CD4-positive, alpha-beta T cell (primary cell): ENCODE data around the gene DGLUCY. TPM values are rescaled to one million over a fixed set of nuclear protein-coding genes. Genes with fewer than 3 reads are reported as not detected.

Experiments
- ATAC-seq: fragments of 200-7000 bp; cut with Tn5 transposase; one replicate; pipeline ENCODE4 v1.10.0; 2022; ENCODE audit warnings: mild to moderate bottlenecking; ENCODE audit not compliant: poor library complexity
- CTCF ChIA-PET: fragments of 350-600 bp; sonication (Branson Sonifier 250); formaldehyde crosslinking; loops from one replicate; lab custom pipeline; 2021; ENCODE audit warnings: antibody characterized with exemption, inconsistent platforms; lab: Charles Lee
- POLR2A ChIA-PET: fragments of 350-600 bp; sonication (Branson Sonifier 250); formaldehyde crosslinking; loops from one replicate; lab custom pipeline; 2021; ENCODE audit warnings: antibody characterized with exemption, inconsistent platforms; lab: Charles Lee
- DNase-seq, 14 experiments: peaks; one replicate each; pipeline ENCODE4 v3.0.0-alpha.2; 2013 to 2020; ENCODE audit warnings: mixed read lengths in 2 of 14
- H3K27ac ChIP-seq, 2 donors: one replicate each; pipeline versions ENCODE4 v1.5.1 to v1.7.0; 2013; ENCODE audit warnings: low read length in 2 of 2, low read depth in 1 of 2, mild to moderate bottlenecking in 1 of 2
- H3K27me3 ChIP-seq, 2 experiments: 1 replicate in 1 of 2; 2 replicates in 1 of 2; pipeline versions ENCODE4 v1.6.1 to v1.7.0; 2013; ENCODE audit warnings: low read length in 2 of 2, control low read depth in 1 of 2, mild to moderate bottlenecking in 1 of 2, moderate library complexity in 1 of 2; ENCODE audit not compliant: insufficient read depth in 2 of 2, control insufficient read depth in 1 of 2
- H3K36me3 ChIP-seq: one replicate; pipeline ENCODE4 v1.6.1; 2013; ENCODE audit warnings: low read length, control low read depth; ENCODE audit not compliant: insufficient read depth
- H3K4me1 ChIP-seq: one replicate; pipeline ENCODE4 v1.6.1; 2013; ENCODE audit warnings: low read length, control low read depth; ENCODE audit not compliant: insufficient read depth
- H3K4me3 ChIP-seq: one replicate; pipeline ENCODE4 v1.5.1; 2013; ENCODE audit warnings: mild to moderate bottlenecking, low read length, moderate library complexity
- H3K9me3 ChIP-seq, 2 experiments: 1 replicate in 1 of 2; 2 replicates in 1 of 2; pipeline versions ENCODE4 v1.6.1 to v1.7.0; 2013; ENCODE audit warnings: low read length in 2 of 2, mild to moderate bottlenecking in 2 of 2, control low read depth in 1 of 2, moderate library complexity in 1 of 2; ENCODE audit not compliant: control insufficient read depth in 1 of 2, insufficient read depth in 1 of 2
- H3K27ac Mint-ChIP-seq: one replicate; pipeline ENCODE4 v1.8.0; 2020; ENCODE audit warnings: mixed read lengths
- H3K27me3 Mint-ChIP-seq: one replicate; pipeline ENCODE4 v1.8.0; 2021; ENCODE audit warnings: mixed read lengths
- H3K36me3 Mint-ChIP-seq: one replicate; pipeline ENCODE4 v1.8.0; 2021; ENCODE audit warnings: low read depth, mixed read lengths
- H3K4me1 Mint-ChIP-seq: one replicate; pipeline ENCODE4 v1.8.0; 2021; ENCODE audit warnings: low read depth, mixed read lengths
- H3K4me3 Mint-ChIP-seq: one replicate; pipeline ENCODE4 v1.8.0; 2020; ENCODE audit warnings: mild to moderate bottlenecking, mixed read lengths
- H3K9me3 Mint-ChIP-seq: one replicate; pipeline ENCODE4 v1.8.0; 2020; ENCODE audit warnings: mixed read lengths
- intact Hi-C, 2 experiments: fragments of 100-400 bp; cut with DNase I in 1 of 2; cut with micrococcal nuclease in 1 of 2; formaldehyde crosslinking; loops; one replicate each; pipeline versions ENCODE4 v1.15.1 to v1.9.0; 2023 to 2025; cut with DNase I, micrococcal nuclease
- total RNA-seq, 174 experiments: library from RNA in 2 of 174; stranded (reverse) in 2 of 174; gene quantifications; one replicate each; pipeline ENCODE4 v1.2.3 and lab custom pipeline; 2021 to 2026
- TF ChIP-seq, protein P1 (sequence below): fragments of 200-600 bp; IDR thresholded peaks from one replicate; pipeline ENCODE4 v1.8.0; 2022; ENCODE audit warnings: antibody characterized with exemption, mild to moderate bottlenecking

DGLUCY gene
- total RNA-seq, 2 experiments from 2014 or later: 33.0 to 34.9 TPM

DNA sequence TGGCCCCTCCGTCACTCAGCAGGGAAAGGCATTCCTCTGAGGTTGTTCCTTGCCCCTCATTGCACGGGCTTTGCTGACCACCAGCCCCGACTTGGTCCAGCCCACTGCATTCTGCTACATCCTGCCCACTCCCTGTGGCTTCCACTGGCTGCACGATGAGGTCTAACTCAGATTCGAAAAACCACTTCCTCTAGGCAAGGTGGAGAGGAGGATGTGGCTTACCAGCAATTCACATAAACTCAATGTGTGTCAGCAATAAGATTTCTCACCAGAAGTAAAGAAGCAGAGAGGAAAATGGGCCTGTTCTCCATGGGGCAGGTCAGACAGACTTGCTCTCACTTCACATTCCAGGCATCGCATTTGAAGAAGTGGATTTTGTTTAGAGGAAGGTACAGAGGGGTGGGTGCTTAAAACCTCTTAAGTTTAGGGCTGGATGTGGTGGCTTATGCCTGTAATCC, 115.9 kb downstream of the DGLUCY start:
- peak overlapping the region; percentile 88 for H3K27ac Mint-ChIP-seq
- Histone ChIP-seq H3K4me1 (peaks cover 98% of the 10 kb centered on the region), H3K4me3 (peak overlapping the region; percentile 25), H3K9me3 (no peaks in the 10 kb centered on the region), H3K36me3 (peaks cover 21% of the 10 kb centered on the region), H3K27me3 (no peaks in the 10 kb centered on the region), H3K27ac (peak overlapping the region; percentile 72 to 76)
- H3K4me3 Mint-ChIP-seq: peak overlapping the region; percentile 74
- peaks cover 3% of the 10 kb centered on the region for H3K9me3 Mint-ChIP-seq
- TF ChIP-seq, protein P1, sequence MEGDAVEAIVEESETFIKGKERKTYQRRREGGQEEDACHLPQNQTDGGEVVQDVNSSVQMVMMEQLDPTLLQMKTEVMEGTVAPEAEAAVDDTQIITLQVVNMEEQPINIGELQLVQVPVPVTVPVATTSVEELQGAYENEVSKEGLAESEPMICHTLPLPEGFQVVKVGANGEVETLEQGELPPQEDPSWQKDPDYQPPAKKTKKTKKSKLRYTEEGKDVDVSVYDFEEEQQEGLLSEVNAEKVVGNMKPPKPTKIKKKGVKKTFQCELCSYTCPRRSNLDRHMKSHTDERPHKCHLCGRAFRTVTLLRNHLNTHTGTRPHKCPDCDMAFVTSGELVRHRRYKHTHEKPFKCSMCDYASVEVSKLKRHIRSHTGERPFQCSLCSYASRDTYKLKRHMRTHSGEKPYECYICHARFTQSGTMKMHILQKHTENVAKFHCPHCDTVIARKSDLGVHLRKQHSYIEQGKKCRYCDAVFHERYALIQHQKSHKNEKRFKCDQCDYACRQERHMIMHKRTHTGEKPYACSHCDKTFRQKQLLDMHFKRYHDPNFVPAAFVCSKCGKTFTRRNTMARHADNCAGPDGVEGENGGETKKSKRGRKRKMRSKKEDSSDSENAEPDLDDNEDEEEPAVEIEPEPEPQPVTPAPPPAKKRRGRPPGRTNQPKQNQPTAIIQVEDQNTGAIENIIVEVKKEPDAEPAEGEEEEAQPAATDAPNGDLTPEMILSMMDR: no peak
- H3K4me1 Mint-ChIP-seq: peaks cover 83% of the 10 kb centered on the region
- H3K27me3 Mint-ChIP-seq: no peaks in the 10 kb centered on the region
- ChIA-PET CTCF (interaction anchor here (1.1 to 3.1 kb wide), 2 partner anchors 15 to 52 kb away, joined by 4 to 19 read pairs; partner anchors contain the start of gene GPR68), POLR2A (interaction anchor here (1.4 to 5.5 kb wide), 5 partner anchors 14 to 186 kb away, joined by 5 to 187 read pairs (median 6); partner anchors contain the start of gene GPR68)
- ATAC-seq (peak; percentile 55), DNase-seq (peak in 12 of 14 experiments; percentile 48 to 94 (median 58))
- intact Hi-C loops: loop anchor here (1.0 to 5.0 kb wide), 6 partner anchors 13 to 57 kb away; no protein-coding TSS in a partner anchor
- H3K36me3 Mint-ChIP-seq: peaks cover 8% of the 10 kb centered on the region

DNA sequence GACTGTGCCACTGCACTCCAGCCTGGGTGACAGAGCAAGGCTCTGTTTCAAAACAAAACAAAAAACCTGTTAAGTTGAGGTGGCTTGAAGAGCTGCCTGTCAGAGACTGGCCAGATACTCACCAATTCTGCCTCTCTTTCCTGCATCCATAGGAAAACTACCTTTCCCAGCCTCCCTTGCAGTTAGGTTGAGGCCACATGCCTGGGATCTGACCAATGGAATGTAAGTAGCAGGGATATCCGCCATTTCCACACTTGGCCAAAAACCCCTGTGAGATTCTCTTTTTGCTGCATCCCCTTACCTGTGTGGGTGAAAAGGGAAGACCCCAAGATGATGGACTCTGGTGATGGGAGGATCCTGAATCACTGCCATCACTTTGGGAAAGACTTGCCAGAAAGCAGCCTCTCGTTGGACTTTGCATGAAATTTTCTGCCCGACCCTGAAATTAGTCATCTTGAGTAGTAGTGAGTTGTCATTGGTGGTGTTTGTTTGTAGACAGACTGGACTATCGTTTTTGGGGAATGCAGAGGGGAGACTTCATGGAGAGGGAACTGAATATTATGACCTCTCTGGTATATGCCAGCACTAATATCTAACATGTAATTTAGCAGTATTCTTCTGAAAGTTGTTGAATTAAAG, 116.6 kb downstream of the DGLUCY start:
- Histone ChIP-seq H3K27me3 (no peaks in the 10 kb centered on the region), H3K36me3 (peaks cover 24% of the 10 kb centered on the region), H3K27ac (peak overlapping the region; percentile 72 to 76), H3K4me1 (peaks cover 95% of the 10 kb centered on the region), H3K9me3 (no peaks in the 10 kb centered on the region), H3K4me3 (no peak overlapping the region)
- peaks cover 3% of the 10 kb centered on the region for H3K9me3 Mint-ChIP-seq
- H3K27me3 Mint-ChIP-seq: no peaks in the 10 kb centered on the region
- POLR2A ChIA-PET: interaction anchor here (0.6 to 5.5 kb wide), 6 partner anchors 8 to 185 kb away, joined by 3 to 187 read pairs (median 6); partner anchors contain the start of gene GPR68
- CTCF ChIA-PET: no interaction called here
- TF ChIP-seq, protein P1: no peak
- H3K36me3 Mint-ChIP-seq: peaks cover 8% of the 10 kb centered on the region
- H3K4me1 Mint-ChIP-seq: peaks cover 82% of the 10 kb centered on the region
- ATAC-seq (no peak), DNase-seq (peak in 3 of 14 experiments; percentile 38 to 60 (median 49))
- peak overlapping the region; percentile 88 for H3K27ac Mint-ChIP-seq
- intact Hi-C loops: no loop called here
- peak overlapping the region; percentile 74 for H3K4me3 Mint-ChIP-seq

DNA sequence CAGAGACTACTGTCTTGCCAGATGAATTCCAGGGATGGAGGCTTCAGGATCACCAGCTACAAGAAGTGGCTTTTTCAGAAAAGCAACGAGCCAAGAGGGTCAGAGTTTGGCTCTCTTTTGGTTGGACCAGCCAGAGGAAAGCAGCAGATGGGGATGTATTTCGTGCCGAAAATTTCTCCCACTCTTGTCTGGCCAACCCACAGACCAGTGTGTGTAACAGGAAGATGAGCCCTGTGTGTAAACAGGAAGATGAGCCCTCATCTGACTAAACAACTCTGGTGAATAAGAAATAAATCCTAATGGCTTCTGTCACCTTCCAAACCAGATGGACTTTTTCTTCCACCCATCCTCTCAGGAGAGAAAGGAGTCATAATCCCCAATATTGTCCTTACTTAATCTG, 117.6 kb downstream of the DGLUCY start:
- peaks cover 3% of the 10 kb centered on the region for H3K9me3 Mint-ChIP-seq
- H3K27me3 Mint-ChIP-seq: no peaks in the 10 kb centered on the region
- no peak for ATAC-seq
- H3K4me1 ChIP-seq: peaks cover 95% of the 10 kb centered on the region
- DNase-seq: peak in 4 of 14 experiments; percentile 34 to 74 (median 46)
- H3K4me3 Mint-ChIP-seq: peak overlapping the region; percentile 63
- H3K36me3 Mint-ChIP-seq: peaks cover 14% of the 10 kb centered on the region
- no peak overlapping the region for H3K4me3 ChIP-seq
- H3K4me1 Mint-ChIP-seq: peaks cover 82% of the 10 kb centered on the region
- no peaks in the 10 kb centered on the region for H3K27me3 ChIP-seq
- peak overlapping the region; percentile 88 for H3K27ac Mint-ChIP-seq
- ChIA-PET POLR2A (interaction anchor here (2.4 to 2.7 kb wide), 2 partner anchors 10 to 13 kb away, joined by 11 to 12 read pairs; partner anchors contain the start of gene GPR68), CTCF (no interaction called here)
- peak overlapping the region; percentile 22 to 76 for H3K27ac ChIP-seq
- intact Hi-C loops: no loop called here
- no peaks in the 10 kb centered on the region for H3K9me3 ChIP-seq
- peaks cover 28% of the 10 kb centered on the region for H3K36me3 ChIP-seq
- TF ChIP-seq, protein P1: no peak
